Lower lobe of right lung (tissue), 2 donors: Measurements from ENCODE around the gene FAM90A26. TPM values are rescaled to one million over a fixed set of nuclear protein-coding genes. Genes with fewer than 3 reads are reported as not detected.
"Not testable (repeated sequence)": the region's sequence is repeated elsewhere in the genome, so short reads cannot be mapped to it uniquely, and the experiment has no call there.

Source experiments
- ATAC-seq, 2 donors: fragments of 200-7000 bp; cut with Tn5 transposase; one replicate each; pipeline ENCODE4 v1.9.1; 2020 to 2022; ENCODE audit warnings: mild to moderate bottlenecking in 2 of 2, moderate library complexity in 2 of 2
- DNase-seq: peaks from one replicate; pipeline ENCODE4 v3.0.0-alpha.2; 2020
- H3K27ac ChIP-seq: fragments of 200-600 bp; one replicate; pipeline ENCODE4 v1.8.0; 2022
- H3K27me3 ChIP-seq: fragments of 200-600 bp; one replicate; pipeline ENCODE4 v1.8.0; 2022; ENCODE audit warnings: low read depth
- H3K36me3 ChIP-seq: fragments of 200-600 bp; one replicate; pipeline ENCODE4 v1.8.0; 2022; ENCODE audit warnings: mild to moderate bottlenecking
- H3K4me1 ChIP-seq: fragments of 200-600 bp; one replicate; pipeline ENCODE4 v1.8.0; 2022
- H3K4me3 ChIP-seq: fragments of 200-600 bp; one replicate; pipeline ENCODE4 v1.8.0; 2022; ENCODE audit warnings: mild to moderate bottlenecking
- H3K9me3 ChIP-seq: fragments of 200-600 bp; one replicate; pipeline ENCODE4 v1.8.0; 2022
- intact Hi-C: fragments of 100-400 bp; cut with DNase I; formaldehyde crosslinking; loops from one replicate; pipeline ENCODE4 v1.11.0; 2022
- total RNA-seq: library from RNA; stranded (reverse); fragmentation: NEBNext Ultra II Directional; extraction: Animal tissue kit (Norgen Biotek cat#: 25700); gene quantifications from one replicate; pipeline ENCODE4 v1.2.1, GENCODE V29; 2021
- donor health status: DM: no; HTN: yes; CAD: no; lungs with severe emphysema.

The FAM90A26 gene
- total RNA-seq, 1 donor from 2014 or later: not detected

DNA sequence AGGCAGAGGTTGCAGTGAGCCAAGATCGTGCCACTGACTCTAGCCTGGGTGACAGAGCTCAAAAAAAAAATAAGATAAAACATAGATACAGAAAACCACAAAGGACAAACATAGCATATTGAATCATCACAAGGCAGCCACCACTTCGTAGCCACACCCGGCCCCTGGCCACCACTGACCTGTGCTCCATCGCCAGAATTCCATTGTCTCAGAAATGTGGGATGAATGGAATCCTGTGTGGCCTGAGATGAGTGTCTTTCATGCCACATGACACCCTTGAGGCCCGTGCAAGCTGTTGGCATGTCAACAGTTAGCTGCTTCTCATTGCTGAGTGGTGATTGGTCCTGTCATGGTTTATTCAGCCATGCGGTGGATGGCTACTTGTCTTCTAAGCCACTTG is 10.2 kb upstream of the FAM90A26 start:
- H3K36me3 ChIP-seq, H3K27me3 ChIP-seq, ATAC-seq, intact Hi-C loops, H3K4me3 ChIP-seq, DNase-seq, H3K4me1 ChIP-seq, H3K27ac ChIP-seq, H3K9me3 ChIP-seq: not testable (repeated sequence)

DNA sequence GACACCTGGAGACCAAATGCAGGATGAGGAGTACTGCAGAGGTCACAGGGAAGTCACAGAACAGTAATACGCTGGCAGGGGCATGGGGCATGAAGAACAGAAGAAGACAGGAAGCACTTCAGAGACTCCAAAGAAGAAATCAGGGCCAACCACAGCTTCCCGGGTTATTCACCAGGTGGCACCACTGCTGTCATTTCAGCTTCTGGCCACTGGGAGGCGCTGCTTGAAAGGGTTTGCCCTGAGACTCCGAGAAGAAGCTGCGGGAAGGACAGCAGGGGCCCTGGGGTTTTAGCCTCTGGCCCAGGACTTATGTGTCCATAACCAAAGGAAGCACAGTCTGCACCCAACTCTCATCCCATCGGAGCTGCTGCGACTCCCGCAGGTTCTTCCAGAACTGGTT is 4.2 kb upstream of the FAM90A26 start:
- ATAC-seq, H3K4me1 ChIP-seq, H3K36me3 ChIP-seq, H3K27me3 ChIP-seq, H3K9me3 ChIP-seq, intact Hi-C loops, H3K4me3 ChIP-seq, DNase-seq, H3K27ac ChIP-seq: not testable (repeated sequence)

DNA sequence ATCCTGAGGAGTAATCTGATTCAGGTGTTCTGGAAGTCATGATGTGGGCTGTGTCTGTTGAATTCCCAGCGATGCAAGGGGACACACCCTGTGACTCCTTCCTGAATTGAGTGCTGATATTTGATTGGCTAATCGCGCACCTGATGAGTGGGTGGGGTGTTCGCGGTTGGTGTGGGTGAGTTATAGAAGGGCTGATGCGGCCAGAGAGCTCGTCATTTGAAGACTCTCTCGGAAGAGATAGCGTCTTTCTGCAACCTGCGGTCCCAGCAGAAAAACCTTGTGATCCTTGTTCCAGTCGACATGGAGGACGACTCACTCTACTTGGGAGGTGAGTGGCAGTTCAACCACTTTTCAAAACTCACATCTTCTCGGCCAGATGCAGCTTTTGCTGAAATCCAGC is 40.1 kb downstream of the FAM90A26 start, which contains the start of gene USP17L10:
USP17L10 (plus strand) TSS at position 301 of the 400 bp plus-strand sequence; CDS start at position 301, 0 bp downstream.
- intact Hi-C loops, H3K27ac ChIP-seq, H3K27me3 ChIP-seq, H3K36me3 ChIP-seq, H3K4me3 ChIP-seq, H3K4me1 ChIP-seq, H3K9me3 ChIP-seq, ATAC-seq, DNase-seq: not testable (repeated sequence)

DNA sequence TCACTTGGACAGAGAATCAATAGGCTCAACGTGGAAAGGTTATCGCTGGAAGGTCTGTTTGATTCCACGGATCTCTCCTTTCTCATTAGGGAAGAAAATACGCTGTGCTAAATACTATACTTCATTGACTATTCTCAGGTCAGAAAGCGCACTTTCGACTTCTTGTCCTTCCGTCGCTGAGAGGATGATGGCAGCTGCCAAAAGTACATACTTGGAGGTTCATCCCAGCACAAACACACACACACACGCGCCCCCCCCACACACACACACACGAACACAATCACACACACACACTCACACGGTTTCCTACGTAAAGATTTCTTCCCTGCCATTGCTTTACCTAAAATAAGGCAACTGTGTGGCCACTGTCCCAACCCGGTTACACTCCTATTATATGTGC is 44.5 kb downstream of the FAM90A26 start:
- intact Hi-C loops, H3K27ac ChIP-seq, H3K27me3 ChIP-seq, H3K4me1 ChIP-seq, ATAC-seq, H3K4me3 ChIP-seq, H3K9me3 ChIP-seq, H3K36me3 ChIP-seq: not testable (repeated sequence)
- DNase-seq: peak; percentile 22

DNA sequence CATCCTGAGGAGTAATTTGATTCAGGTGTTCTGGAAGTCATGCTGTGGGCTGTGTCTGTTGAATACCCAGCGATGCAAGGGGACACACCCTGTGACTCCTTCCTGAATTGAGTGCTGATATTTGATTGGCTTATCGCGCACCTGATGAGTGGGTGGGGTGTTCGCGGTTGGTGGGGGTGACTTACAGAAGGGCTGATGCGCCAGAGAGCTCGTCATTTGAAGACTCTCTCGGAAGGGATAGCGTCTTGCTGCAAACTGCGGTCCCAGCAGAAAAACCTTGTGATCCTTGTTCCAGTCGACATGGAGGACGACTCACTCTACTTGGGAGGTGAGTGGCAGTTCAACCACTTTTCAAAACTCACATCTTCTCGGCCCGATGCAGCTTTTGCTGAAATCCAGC is 44.9 kb downstream of the FAM90A26 start, which contains the start of gene USP17L11:
USP17L11 (plus strand) TSS at position 301 of the 400 bp plus-strand sequence; CDS start at position 301, 0 bp downstream.
- H3K27me3 ChIP-seq, H3K4me1 ChIP-seq, H3K9me3 ChIP-seq, H3K27ac ChIP-seq, DNase-seq, H3K4me3 ChIP-seq, H3K36me3 ChIP-seq, intact Hi-C loops, ATAC-seq: not testable (repeated sequence)

DNA sequence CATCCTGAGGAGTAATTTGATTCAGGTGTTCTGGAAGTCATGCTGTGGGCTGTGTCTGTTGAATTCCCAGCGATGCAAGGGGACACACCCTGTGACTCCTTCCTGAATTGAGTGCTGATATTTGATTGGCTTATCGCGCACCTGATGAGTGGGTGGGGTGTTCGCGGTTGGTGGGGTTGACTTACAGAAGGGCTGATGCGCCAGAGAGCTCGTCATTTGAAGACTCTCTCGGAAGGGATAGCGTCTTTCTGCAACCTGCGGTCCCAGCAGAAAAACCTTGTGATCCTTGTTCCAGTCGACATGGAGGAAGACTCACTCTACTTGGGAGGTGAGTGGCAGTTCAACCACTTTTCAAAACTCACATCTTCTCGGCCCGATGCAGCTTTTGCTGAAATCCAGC is 49.6 kb downstream of the FAM90A26 start, which contains the start of gene USP17L12:
USP17L12 (plus strand) TSS at position 301 of the 400 bp plus-strand sequence; CDS start at position 301, 0 bp downstream.
- ATAC-seq, intact Hi-C loops, H3K36me3 ChIP-seq: not testable (repeated sequence)

DNA sequence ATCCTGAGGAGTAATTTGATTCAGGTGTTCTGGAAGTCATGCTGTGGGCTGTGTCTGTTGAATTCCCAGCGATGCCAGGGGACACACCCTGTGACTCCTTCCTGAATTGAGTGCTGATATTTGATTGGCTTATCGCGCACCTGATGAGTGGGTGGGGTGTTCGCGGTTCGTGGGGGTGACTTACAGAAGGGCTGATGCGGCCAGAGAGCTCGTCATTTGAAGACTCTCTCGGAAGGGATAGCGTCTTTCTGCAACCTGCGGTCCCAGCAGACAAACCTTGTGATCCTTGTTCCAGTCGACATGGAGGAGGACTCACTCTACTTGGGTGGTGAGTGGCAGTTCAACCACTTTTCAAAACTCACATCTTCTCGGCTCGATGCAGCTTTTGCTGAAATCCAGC is 54.4 kb downstream of the FAM90A26 start, which contains the start of gene USP17L13:
USP17L13 (plus strand) TSS at position 301 of the 400 bp plus-strand sequence; CDS start at position 301, 0 bp downstream.
- DNase-seq, H3K36me3 ChIP-seq, H3K27me3 ChIP-seq, H3K4me1 ChIP-seq, intact Hi-C loops, H3K4me3 ChIP-seq, ATAC-seq, H3K9me3 ChIP-seq, H3K27ac ChIP-seq: not testable (repeated sequence)

More for the DNA sequence above, 49.6 kb downstream of the FAM90A26 start, which contains the start of gene USP17L12:
- H3K9me3 ChIP-seq, H3K4me3 ChIP-seq, H3K27me3 ChIP-seq, DNase-seq, H3K27ac ChIP-seq, H3K4me1 ChIP-seq: not testable (repeated sequence)

Other genes starting within 250 kb of the FAM90A26 start
- gene USP17L10, start 40.2 kb downstream of the FAM90A26 start, total RNA-seq: not detected
- not detected for gene USP17L11, start 45.0 kb downstream of the FAM90A26 start, total RNA-seq
- gene USP17L12, start 49.7 kb downstream of the FAM90A26 start, total RNA-seq: not detected
- not detected for gene USP17L13, start 54.5 kb downstream of the FAM90A26 start, total RNA-seq
- gene USP17L15, start 64.0 kb downstream of the FAM90A26 start, total RNA-seq: not detected
- not detected for gene USP17L17, start 73.5 kb downstream of the FAM90A26 start, total RNA-seq
- gene USP17L18, start 78.2 kb downstream of the FAM90A26 start, total RNA-seq: not detected
- gene USP17L19, start 83.0 kb downstream of the FAM90A26 start, total RNA-seq: not detected
- gene USP17L20, start 87.7 kb downstream of the FAM90A26 start, total RNA-seq: not detected
- gene USP17L21, start 92.5 kb downstream of the FAM90A26 start, total RNA-seq: not detected
- not detected for gene USP17L22, start 97.2 kb downstream of the FAM90A26 start, total RNA-seq
- not detected for gene USP17L24, start 154.8 kb downstream of the FAM90A26 start, total RNA-seq
- gene USP17L25, start 159.5 kb downstream of the FAM90A26 start, total RNA-seq: not detected
- not detected for gene USP17L26, start 164.2 kb downstream of the FAM90A26 start, total RNA-seq
- gene USP17L5, start 169.0 kb downstream of the FAM90A26 start, total RNA-seq: not detected
- gene USP17L27, start 173.7 kb downstream of the FAM90A26 start, total RNA-seq: not detected
- not detected for gene USP17L28, start 178.5 kb downstream of the FAM90A26 start, total RNA-seq
- gene USP17L29, start 183.2 kb downstream of the FAM90A26 start, total RNA-seq: not detected
- not detected for gene USP17L30, start 192.7 kb downstream of the FAM90A26 start, total RNA-seq